HEK293 (cell line): Measurements from ENCODE around the gene MORN3.
A peak's percentile ranks its signal among the peaks of the same experiment; 100 is the strongest.

Source experiments
- CTCF ChIA-PET: fragments of 350-600 bp; formaldehyde crosslinking; extraction: SDS; loops from one replicate; lab custom pipeline; 2021; ENCODE audit warnings: antibody characterized with exemption; lab: Yijun Ruan, JAX
- POLR2A ChIA-PET: fragments of 300-600 bp; formaldehyde crosslinking; extraction: SDS; loops from one replicate; lab custom pipeline; 2020; ENCODE audit warnings: antibody characterized with exemption, inconsistent platforms; lab: Yijun Ruan, JAX
- H3K27ac ChIP-seq: fragments of 200-500 bp; sonication (Bioruptor generic); 2 replicates; pipeline ENCODE4 v1.5.1; 2014; ENCODE audit warnings: low read depth, low read length, control low read depth, inconsistent platforms; ENCODE audit errors: extremely low read depth
- H3K36me3 ChIP-seq, 2 experiments: fragments of 200-500 bp in 1 of 2; sonication (Bioruptor generic) in 1 of 2; 1 replicate in 1 of 2; 2 replicates in 1 of 2; pipeline ENCODE4 v1.5.1; 2014 to 2017; ENCODE audit warnings: inconsistent platforms in 2 of 2, low read length in 2 of 2; ENCODE audit not compliant: control insufficient read depth in 2 of 2, insufficient read depth in 1 of 2
- H3K4me1 ChIP-seq: fragments of 200-500 bp; sonication (Bioruptor generic); 2 replicates; pipeline ENCODE4 v1.5.1; 2014; ENCODE audit warnings: mild to moderate bottlenecking, low read length, inconsistent platforms; ENCODE audit not compliant: control insufficient read depth, insufficient read depth
- H3K4me3 ChIP-seq: 2 replicates; pipeline ENCODE4 v1.5.1; 2011; ENCODE audit warnings: low read depth, mild to moderate bottlenecking, control low read depth, low read length, moderate library complexity
- H3K9me3 ChIP-seq: fragments of 200-500 bp; sonication (Bioruptor generic); 2 replicates; pipeline ENCODE4 v1.5.1; 2014; ENCODE audit warnings: low read depth, low read length, inconsistent platforms; ENCODE audit not compliant: control insufficient read depth, insufficient read depth
- GLIS2 ChIP-seq: fragments of 450-650 bp; formaldehyde crosslinking; IDR thresholded peaks from 2 replicates; pipeline ENCODE4 v1.5.1; 2016; ENCODE audit warnings: missing biosample characterization, missing genetic modification characterization
- KLF8 ChIP-seq: fragments of 450-650 bp; formaldehyde crosslinking; IDR thresholded peaks from 2 replicates; pipeline ENCODE4 v1.5.1; 2016; ENCODE audit warnings: missing biosample characterization, missing genetic modification characterization
- PBX3 ChIP-seq: sonication (generic); formaldehyde crosslinking; IDR thresholded peaks from 2 replicates; pipeline ENCODE4 v1.8.1; 2022; ENCODE audit warnings: mild to moderate bottlenecking, moderate library complexity, missing genetic modification reagents
- PRDM10 ChIP-seq: fragments of 450-650 bp; formaldehyde crosslinking; IDR thresholded peaks from 2 replicates; pipeline ENCODE4 v1.5.1; 2016; ENCODE audit warnings: missing biosample characterization, missing genetic modification characterization
- REST ChIP-seq: fragments of 450-650 bp; formaldehyde crosslinking; IDR thresholded peaks from 2 replicates; pipeline ENCODE4 v1.5.1; 2016; ENCODE audit warnings: missing biosample characterization, missing genetic modification characterization
- SALL2 ChIP-seq: fragments of 450-650 bp; formaldehyde crosslinking; IDR thresholded peaks from 2 replicates; pipeline ENCODE4 v1.5.0; 2017; ENCODE audit warnings: missing biosample characterization, mild to moderate bottlenecking, missing genetic modification characterization, borderline replicate concordance
- SP2 ChIP-seq: fragments of 450-650 bp; formaldehyde crosslinking; IDR thresholded peaks from 2 replicates; pipeline ENCODE4 v1.5.1; 2016; ENCODE audit warnings: missing biosample characterization, missing genetic modification characterization
- TSHZ1 ChIP-seq: fragments of 450-650 bp; formaldehyde crosslinking; IDR thresholded peaks from 2 replicates; pipeline ENCODE4 v1.5.1; 2016; ENCODE audit warnings: missing biosample characterization, missing genetic modification characterization, borderline replicate concordance
- ZBTB20 ChIP-seq: fragments of 450-650 bp; formaldehyde crosslinking; IDR thresholded peaks from 2 replicates; pipeline ENCODE4 v1.5.1; 2016; ENCODE audit warnings: missing biosample characterization, missing genetic modification characterization
- ZBTB26 ChIP-seq: fragments of 450-650 bp; formaldehyde crosslinking; optimal IDR thresholded peaks from 2 replicates; pipeline ENCODE3; 2016; ENCODE audit warnings: missing biosample characterization, mild to moderate bottlenecking, missing genetic modification characterization
- ZFP41 ChIP-seq: fragments of 450-650 bp; formaldehyde crosslinking; IDR thresholded peaks from 2 replicates; pipeline ENCODE4 v1.5.1; 2016; ENCODE audit warnings: missing biosample characterization, missing genetic modification characterization, borderline replicate concordance
- ZNF223 ChIP-seq: fragments of 450-650 bp; formaldehyde crosslinking; IDR thresholded peaks from 2 replicates; pipeline ENCODE4 v1.5.1; 2016; ENCODE audit warnings: missing biosample characterization, missing genetic modification characterization
- ZNF394 ChIP-seq: fragments of 450-650 bp; formaldehyde crosslinking; IDR thresholded peaks from 2 replicates; pipeline ENCODE4 v1.5.1; 2016; ENCODE audit warnings: missing biosample characterization, missing genetic modification characterization, mild to moderate bottlenecking, moderate library complexity, borderline replicate concordance
- ZNF404 ChIP-seq: fragments of 450-650 bp; formaldehyde crosslinking; IDR thresholded peaks from 2 replicates; pipeline ENCODE4 v1.5.1; 2017; ENCODE audit warnings: missing biosample characterization, missing genetic modification characterization
- ZNF513 ChIP-seq: fragments of 450-650 bp; IDR thresholded peaks from 2 replicates; pipeline ENCODE4 v1.5.1; 2018; ENCODE audit warnings: missing biosample characterization, missing genetic modification characterization
- ZSCAN16 ChIP-seq: fragments of 450-650 bp; formaldehyde crosslinking; IDR thresholded peaks from 2 replicates; pipeline ENCODE4 v1.5.1; 2016; ENCODE audit warnings: missing biosample characterization, missing genetic modification characterization

MORN3 gene

GRCh38 chr12:121626853-121627640 is 42.4 kb downstream of the MORN3 start (continued):
- TF ChIP-seq TSHZ1 (tag by site-specific recombination) (no peak), ZNF513 (tag by site-specific recombination) (no peak), PRDM10 (tag by site-specific recombination) (peak; percentile 85), ZNF404 (no peak), ZSCAN16 (tag by site-specific recombination) (no peak), REST (no peak), ZFP41 (no peak)

- Histone ChIP-seq H3K4me3 (peak within 1 kb of the TSS; percentile 65), H3K4me1 (peaks cover 5% of the 10 kb centered on the region; the same call in 1 of the 2 replicates), H3K36me3 (no peaks in the 10 kb centered on the region), H3K9me3 (no peaks in the 10 kb centered on the region), H3K27ac (peak within 1 kb of the TSS; percentile 61; the same call in 1 of the 2 replicates)
- CTCF ChIA-PET: interaction anchor here (0.6 to 7.6 kb wide), 13 partner anchors 9 to 524 kb away, joined by 3 to 103 read pairs (median 5); no protein-coding TSS in a partner anchor
- POLR2A ChIA-PET: interaction anchor here (0.5 to 1.8 kb wide), 8 partner anchors 9 to 259 kb away, joined by 3 to 7 read pairs (median 4); no protein-coding TSS in a partner anchor
- TF ChIP-seq ZBTB26 (tag by site-specific recombination) (peak; percentile 64), ZNF223 (tag by site-specific recombination) (no peak), ZNF394 (tag by site-specific recombination) (peak; percentile 49; the same call in 1 of the 2 replicates), ZBTB20 (tag by site-specific recombination) (peak; percentile 33; the same call in 1 of the 2 replicates), KLF8 (tag by site-specific recombination) (peak; percentile 91), PBX3 (CRISPR knock-in tag) (0 out of 2 replicates have a peak, but pooled peaks have one; percentile 25), GLIS2 (peak; percentile 67), SALL2 (no peak), SP2 (tag by site-specific recombination) (peak; percentile 81)
These were observed 43.2 kb downstream of the MORN3 start, which contains the start of gene ORAI1 for GRCh38 chr12:121626087-121626852. Gene ORAI1, plus strand, starts transcription at chr12:121626530.
